B cell (primary cell): ENCODE data around the gene SWSAP1. TPM values are rescaled to one million over a fixed set of nuclear protein-coding genes. Genes with fewer than 3 reads are reported as not detected.

ENCODE experiments used
- ATAC-seq: fragments of 200-7000 bp; cut with Tn5 transposase; one replicate; pipeline ENCODE4 v1.10.0; 2021; ENCODE audit warnings: low read depth, mild to moderate bottlenecking, moderate number of reproducible peaks, moderate library complexity
- CTCF ChIA-PET: fragments of 350-600 bp; sonication (Branson Sonifier 250); formaldehyde crosslinking; loops from one replicate; lab custom pipeline; 2021; ENCODE audit warnings: antibody characterized with exemption, inconsistent platforms; lab: Charles Lee
- POLR2A ChIA-PET: fragments of 350-600 bp; sonication (Branson Sonifier 250); formaldehyde crosslinking; loops from one replicate; lab custom pipeline; 2021; ENCODE audit warnings: antibody characterized with exemption; lab: Charles Lee
- DNase-seq: peaks from one replicate; pipeline ENCODE4 v3.0.0; 2013
- H2AFZ ChIP-seq: 2 replicates; pipeline ENCODE4 v1.6.1; 2012; ENCODE audit warnings: mild to moderate bottlenecking, low read depth, low read length; ENCODE audit not compliant: insufficient read depth, poor library complexity, severe bottlenecking
- H3K27ac ChIP-seq, 2 donors: 1 replicate in 1 of 2; 2 replicates in 1 of 2; pipeline ENCODE4 v1.5.1; 2012 to 2013; ENCODE audit warnings: low read length in 2 of 2, mild to moderate bottlenecking in 2 of 2, moderate library complexity in 1 of 2
- H3K27me3 ChIP-seq, 4 experiments: fragments of 200-600 bp in 1 of 4; sonication (generic) in 1 of 4; replicated peaks in 1 of 4; 1 replicate in 2 of 4; 2 replicates in 2 of 4; pipeline versions ENCODE4 v1.6.1 to v1.7.0; 2013 to 2016; ENCODE audit warnings: low read length in 3 of 4, mild to moderate bottlenecking in 2 of 4, mixed read lengths in 1 of 4, moderate library complexity in 1 of 4; ENCODE audit not compliant: insufficient read depth in 4 of 4, control insufficient read depth in 3 of 4; ENCODE audit errors: control extremely low read depth in 1 of 4
- H3K36me3 ChIP-seq, 2 experiments: replicated peaks in 1 of 2; 1 replicate in 1 of 2; 2 replicates in 1 of 2; pipeline versions ENCODE4 v1.6.1 to v1.7.1; 2013; ENCODE audit warnings: low read length in 1 of 2; ENCODE audit not compliant: insufficient read depth in 2 of 2, control insufficient read depth in 1 of 2; ENCODE audit errors: control extremely low read depth in 1 of 2, extremely low read depth in 1 of 2
- H3K4me1 ChIP-seq, 2 donors: fragments of 200-600 bp in 1 of 2; sonication (generic) in 1 of 2; 1 replicate in 1 of 2; 2 replicates in 1 of 2; pipeline versions ENCODE4 v1.5.1 to v1.6.1; 2013 to 2017; ENCODE audit warnings: low read length in 2 of 2; ENCODE audit not compliant: control insufficient read depth in 2 of 2, insufficient read depth in 2 of 2
- H3K4me2 ChIP-seq: replicated peaks from 2 replicates; pipeline ENCODE3; 2012; ENCODE audit warnings: mild to moderate bottlenecking, low read depth, low read length; ENCODE audit not compliant: poor library complexity, severe bottlenecking
- H3K4me3 ChIP-seq, 5 experiments: fragments of 200-600 bp in 1 of 5; sonication (generic) in 1 of 5; 1 replicate in 3 of 5; 2 replicates in 2 of 5; pipeline versions ENCODE4 v1.5.1 to v1.7.0; 2011 to 2016; ENCODE audit warnings: low read length in 4 of 5, mild to moderate bottlenecking in 4 of 5, low read depth in 2 of 5, control low read depth in 1 of 5, moderate library complexity in 1 of 5; ENCODE audit not compliant: insufficient read depth in 1 of 5; ENCODE audit errors: control extremely low read depth in 1 of 5, extremely low read depth in 1 of 5
- H3K79me2 ChIP-seq: fragments of 200-600 bp; sonication (generic); one replicate; pipeline ENCODE4 v1.6.0; 2016; ENCODE audit warnings: low read length; ENCODE audit not compliant: control insufficient read depth, insufficient read depth
- H3K9ac ChIP-seq: fragments of 200-600 bp; sonication (generic); 2 replicates; pipeline ENCODE4 v1.6.1; 2017; ENCODE audit warnings: mild to moderate bottlenecking, low read length, moderate library complexity
- H3K9me3 ChIP-seq, 3 donors: one replicate each; pipeline versions ENCODE4 v1.6.1 to v1.7.1; 2013; ENCODE audit warnings: low read length in 2 of 3; ENCODE audit not compliant: control insufficient read depth in 2 of 3, insufficient read depth in 1 of 3; ENCODE audit errors: control extremely low read depth in 1 of 3
- H4K20me1 ChIP-seq: 2 replicates; pipeline ENCODE4 v1.6.0; 2012; ENCODE audit warnings: mild to moderate bottlenecking, low read length; ENCODE audit not compliant: insufficient read depth, control insufficient read depth, poor library complexity, severe bottlenecking
- H3K27ac Mint-ChIP-seq: one replicate; pipeline ENCODE4 v1.8.0; 2021; ENCODE audit warnings: mixed read lengths
- H3K27me3 Mint-ChIP-seq: one replicate; pipeline ENCODE4 v1.8.0; 2021; ENCODE audit warnings: mixed read lengths
- H3K4me1 Mint-ChIP-seq: one replicate; pipeline ENCODE4 v1.8.0; 2021; ENCODE audit warnings: mixed read lengths
- H3K4me3 Mint-ChIP-seq: one replicate; pipeline ENCODE4 v1.8.0; 2021; ENCODE audit warnings: mixed read lengths
- H3K9me3 Mint-ChIP-seq: one replicate; pipeline ENCODE4 v1.8.0; 2022; ENCODE audit warnings: mixed read lengths; ENCODE audit not compliant: insufficient read depth
- CTCF ChIP-seq: fragments of 200-600 bp; IDR thresholded peaks from one replicate; pipeline ENCODE4 v1.8.0; 2022; ENCODE audit warnings: antibody characterized with exemption, mild to moderate bottlenecking
- EZH2 ChIP-seq: IDR thresholded peaks from 2 replicates; pipeline ENCODE4 v1.6.1; 2012; ENCODE audit warnings: borderline replicate concordance, low read depth, mild to moderate bottlenecking, moderate library complexity, low read length; ENCODE audit not compliant: insufficient read depth, poor library complexity, severe bottlenecking
- WGBS: methylation state at CpG from one replicate; pipeline ENCODE4 v1.1.5; 2013; ENCODE audit warnings: missing lambda C conversion rate; ENCODE audit not compliant: insufficient coverage; 5-methylcytosine and 5-hydroxymethylcytosine counted together
- intact Hi-C: fragments of 100-400 bp; cut with micrococcal nuclease; formaldehyde crosslinking; loops from one replicate; pipeline ENCODE4 v1.10.0; 2022
- polyA plus RNA-seq: library from polyadenylated mRNA; depleted of rRNA; stranded (reverse); fragments of >200 nt; gene quantifications from 2 replicates; pipeline ENCODE4 v1.2.3, GENCODE V29; 2012
- total RNA-seq, 2 donors: library from RNA; stranded (reverse); fragments of 120-200 nt in 1 of 2; gene quantifications; 1 replicate in 1 of 2; 2 replicates in 1 of 2; pipeline versions ENCODE4 v1.2.3 to v1.2.4, GENCODE V29; 2013 to 2022

SWSAP1 gene
- total and polyA plus RNA-seq, 2 donors (not counting 1 experiment from before 2014, with no cell fraction given) = 5.0 to 7.6 TPM

GRCh38 chr19:11330127-11330526 lies 44.3 kb upstream of the SWSAP1 start:
- no peak for TF ChIP-seq EZH2
- TF ChIP-seq CTCF = no peak
- H3K27ac Mint-ChIP-seq = no peak overlapping the region
- no peak overlapping the region for H3K9ac ChIP-seq
- H3K4me1 Mint-ChIP-seq = no peaks in the 10 kb centered on the region
- H3K27ac ChIP-seq = no peak overlapping the region
- no peak for ATAC-seq
- no peaks in the 10 kb centered on the region for H3K27me3 ChIP-seq
- H3K79me2 ChIP-seq = no peaks in the 10 kb centered on the region
- H2AFZ ChIP-seq = no peak overlapping the region
- no peak for DNase-seq
- H3K9me3 ChIP-seq = peaks cover 0 to 5% (median 0%) of the 10 kb centered on the region in 3 donors
- H3K27me3 Mint-ChIP-seq = no peaks in the 10 kb centered on the region
- H4K20me1 ChIP-seq = no peaks in the 10 kb centered on the region
- ChIA-PET CTCF (no interaction called here), POLR2A (no interaction called here)
- no peaks in the 10 kb centered on the region for H3K9me3 Mint-ChIP-seq
- H3K36me3 ChIP-seq = peaks cover 3 to 4% of the 10 kb centered on the region in 2 experiments
- no peak overlapping the region for H3K4me3 ChIP-seq
- WGBS = 93% methylated on average over 2 of the region's 4 CpGs
- intact Hi-C loops = no loop called here
- H3K4me2 ChIP-seq = no peak overlapping the region
- no peak overlapping the region for H3K4me3 Mint-ChIP-seq
- no peaks in the 10 kb centered on the region for H3K4me1 ChIP-seq

- H3K27ac Mint-ChIP-seq = no peak overlapping the region
- no peaks in the 10 kb centered on the region for H3K9me3 Mint-ChIP-seq
- H3K4me1 ChIP-seq = no peaks in the 10 kb centered on the region
- no peak overlapping the region for H3K27ac ChIP-seq
- no peak overlapping the region for H3K4me3 Mint-ChIP-seq
- H3K27me3 Mint-ChIP-seq = no peaks in the 10 kb centered on the region
- peaks cover 6 to 8% of the 10 kb centered on the region in 2 experiments for H3K36me3 ChIP-seq
- H2AFZ ChIP-seq = no peak overlapping the region
- H3K9me3 ChIP-seq = peaks cover 0 to 13% (median 0%) of the 10 kb centered on the region in 3 donors
- H3K79me2 ChIP-seq = no peaks in the 10 kb centered on the region
- no peak for DNase-seq
- TF ChIP-seq CTCF (no peak), EZH2 (no peak)
- H3K9ac ChIP-seq = no peak overlapping the region
- H3K4me1 Mint-ChIP-seq = no peaks in the 10 kb centered on the region
- no peak overlapping the region for H3K4me3 ChIP-seq
- no peaks in the 10 kb centered on the region for H3K27me3 ChIP-seq
- ATAC-seq = no peak
- ChIA-PET CTCF (interaction anchor here (1.7 kb wide), 1 partner anchor 9 kb away, joined by 4 read pairs; no protein-coding TSS in a partner anchor), POLR2A (no interaction called here)
- 100% methylated on average over 3 of the region's 4 CpGs for WGBS
- intact Hi-C loops = no loop called here
- no peaks in the 10 kb centered on the region for H4K20me1 ChIP-seq
- no peak overlapping the region for H3K4me2 ChIP-seq
Observed at GRCh38 chr19:11331502-11331901, 43.0 kb upstream of the SWSAP1 start.
